ENCODE data around the gene KDM4B.

- TF ChIP-seq CTCF (IDR thresholded peaks at IDR 0.05) (no peak), EZH2 (IDR thresholded peaks at IDR 0.05; ENCODE audit: borderline replicate concordance, insufficient read depth, low read depth, low read length, poor library complexity, severe bottlenecking) (no peak)
Observed at GRCh38 chr19:5098646-5099045, 129.7 kb downstream of the KDM4B start.

Measured in B cell (primary cell).